GM13977 (cell line): ENCODE measurements around the gene ACBD6.

Experiments used
- DNase-seq: peaks from one replicate; pipeline ENCODE4 v3.0.0; 2012; ENCODE audit warnings: low spot score
- in situ Hi-C: fragments of 300-500 bp; cut with MboI; formaldehyde crosslinking; loops from one replicate; pipeline ENCODE4 v1.12.0; 2022; ENCODE audit warnings: low sequenced_read_pairs, low pct_unique_long_range_greater_than_20kb, mixed read lengths, inconsistent platforms; ENCODE audit not compliant: unreplicated experiment
- TF ChIP-seq, protein P1 (sequence below): IDR thresholded peaks from 2 replicates; pipeline ENCODE4 v1.5.1; 2012; ENCODE audit warnings: mild to moderate bottlenecking, control low read depth; ENCODE audit not compliant: insufficient read depth; ENCODE audit errors: extremely low read depth, missing control alignments

ACBD6 gene

DNA sequence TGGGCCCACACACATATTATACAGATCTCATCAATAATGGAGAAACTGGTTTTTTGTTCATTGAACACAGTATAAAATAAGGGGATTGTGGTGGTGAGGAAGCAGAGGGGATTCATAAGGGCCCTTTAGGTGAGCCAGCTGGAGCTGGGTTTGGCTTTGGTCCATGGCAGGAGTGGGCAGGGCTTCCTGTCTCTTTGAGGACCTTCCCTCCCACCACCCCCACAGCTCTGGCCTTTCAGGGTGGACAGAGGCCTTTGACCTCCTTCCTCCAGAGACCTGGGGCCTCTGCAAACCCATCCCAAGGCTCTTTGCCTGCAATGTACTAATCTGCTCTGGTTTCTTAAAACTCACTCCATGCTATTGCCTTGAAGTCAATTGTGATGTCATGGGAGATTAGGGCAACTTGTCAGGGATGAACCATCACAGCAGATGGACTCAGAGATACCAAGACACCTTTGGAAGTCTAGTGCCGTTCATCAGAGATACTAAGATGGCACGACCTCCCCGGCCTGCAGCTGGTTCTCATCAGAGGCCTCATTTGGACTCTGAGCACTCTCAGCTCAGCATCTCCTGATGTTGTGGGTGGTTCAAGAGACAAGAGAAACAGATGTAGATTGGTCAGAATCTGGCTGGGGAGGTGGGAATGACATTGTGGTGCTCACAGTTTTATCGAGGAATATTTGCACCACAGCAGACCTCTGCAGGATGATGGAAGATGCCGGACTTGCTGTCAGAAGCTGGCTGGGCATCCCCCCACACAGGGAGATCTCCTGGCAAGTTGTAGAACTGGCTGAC lies 234.4 kb downstream of the ACBD6 start:
- in situ Hi-C loops: no loop called here
- TF ChIP-seq, protein P1, sequence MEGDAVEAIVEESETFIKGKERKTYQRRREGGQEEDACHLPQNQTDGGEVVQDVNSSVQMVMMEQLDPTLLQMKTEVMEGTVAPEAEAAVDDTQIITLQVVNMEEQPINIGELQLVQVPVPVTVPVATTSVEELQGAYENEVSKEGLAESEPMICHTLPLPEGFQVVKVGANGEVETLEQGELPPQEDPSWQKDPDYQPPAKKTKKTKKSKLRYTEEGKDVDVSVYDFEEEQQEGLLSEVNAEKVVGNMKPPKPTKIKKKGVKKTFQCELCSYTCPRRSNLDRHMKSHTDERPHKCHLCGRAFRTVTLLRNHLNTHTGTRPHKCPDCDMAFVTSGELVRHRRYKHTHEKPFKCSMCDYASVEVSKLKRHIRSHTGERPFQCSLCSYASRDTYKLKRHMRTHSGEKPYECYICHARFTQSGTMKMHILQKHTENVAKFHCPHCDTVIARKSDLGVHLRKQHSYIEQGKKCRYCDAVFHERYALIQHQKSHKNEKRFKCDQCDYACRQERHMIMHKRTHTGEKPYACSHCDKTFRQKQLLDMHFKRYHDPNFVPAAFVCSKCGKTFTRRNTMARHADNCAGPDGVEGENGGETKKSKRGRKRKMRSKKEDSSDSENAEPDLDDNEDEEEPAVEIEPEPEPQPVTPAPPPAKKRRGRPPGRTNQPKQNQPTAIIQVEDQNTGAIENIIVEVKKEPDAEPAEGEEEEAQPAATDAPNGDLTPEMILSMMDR: no peak
- no peak for DNase-seq

DNA sequence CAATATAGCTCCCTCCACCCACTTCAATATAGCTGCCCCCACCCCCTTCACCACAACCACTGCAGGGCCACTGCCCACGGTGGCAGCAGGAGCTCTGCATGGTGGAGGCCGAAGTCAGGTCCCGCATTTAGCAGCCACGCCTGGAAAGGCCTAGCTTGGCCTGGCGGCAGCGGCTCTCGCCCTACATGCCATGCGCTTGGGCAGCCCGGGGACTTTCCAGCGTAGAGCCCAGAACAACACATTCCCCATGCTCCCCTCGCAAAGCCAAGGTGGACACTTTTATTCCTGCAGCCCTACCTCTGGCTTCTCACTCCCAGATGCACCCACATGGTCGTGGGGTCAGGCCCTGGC lies 235.2 kb downstream of the ACBD6 start:
- DNase-seq: no peak
- TF ChIP-seq, protein P1: no peak
- in situ Hi-C loops: no loop called here

DNA sequence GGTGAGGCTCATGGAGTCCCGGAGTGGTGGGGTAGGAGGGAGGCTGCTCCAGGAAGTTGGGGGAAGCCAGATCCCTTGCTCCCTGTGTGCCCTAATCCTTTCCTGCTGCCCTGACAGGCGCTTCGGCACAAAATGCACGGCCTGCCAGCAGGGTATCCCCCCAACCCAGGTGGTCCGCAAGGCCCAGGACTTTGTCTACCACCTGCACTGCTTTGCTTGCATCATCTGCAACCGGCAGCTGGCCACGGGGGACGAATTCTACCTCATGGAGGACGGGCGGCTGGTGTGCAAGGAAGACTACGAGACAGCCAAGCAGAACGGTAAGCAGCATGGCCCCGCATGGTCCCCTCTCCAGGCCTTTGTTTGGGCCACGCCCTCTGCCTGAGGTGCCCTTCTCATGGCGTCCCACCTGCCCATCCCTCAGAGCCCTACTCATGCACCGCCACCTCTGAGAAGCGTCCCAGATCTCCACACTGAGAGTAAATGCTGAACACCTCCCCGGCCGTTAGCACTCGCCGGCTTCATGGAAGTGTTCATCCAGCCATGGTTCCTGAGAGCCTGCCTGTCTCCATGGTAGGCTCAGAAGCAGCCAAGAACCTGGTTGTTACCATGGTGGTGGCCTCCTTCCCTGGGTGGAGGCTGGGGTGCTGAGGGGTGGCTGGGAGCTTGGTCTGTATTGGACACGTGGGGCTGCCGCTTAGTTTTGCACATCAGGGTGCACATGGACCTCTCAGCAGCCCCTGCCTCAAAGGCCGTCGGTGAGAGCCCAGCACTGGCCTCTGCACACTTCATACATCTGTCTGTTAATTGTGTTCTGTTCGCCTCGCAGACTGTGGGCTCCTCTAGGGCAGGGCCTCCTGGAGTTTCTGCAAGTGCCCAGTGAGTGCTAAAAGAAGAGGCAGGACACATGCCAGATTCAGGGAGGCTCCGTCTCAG lies 235.8 kb downstream of the ACBD6 start:
- no peak for DNase-seq
- in situ Hi-C loops: no loop called here
- TF ChIP-seq, protein P1: no peak

DNA sequence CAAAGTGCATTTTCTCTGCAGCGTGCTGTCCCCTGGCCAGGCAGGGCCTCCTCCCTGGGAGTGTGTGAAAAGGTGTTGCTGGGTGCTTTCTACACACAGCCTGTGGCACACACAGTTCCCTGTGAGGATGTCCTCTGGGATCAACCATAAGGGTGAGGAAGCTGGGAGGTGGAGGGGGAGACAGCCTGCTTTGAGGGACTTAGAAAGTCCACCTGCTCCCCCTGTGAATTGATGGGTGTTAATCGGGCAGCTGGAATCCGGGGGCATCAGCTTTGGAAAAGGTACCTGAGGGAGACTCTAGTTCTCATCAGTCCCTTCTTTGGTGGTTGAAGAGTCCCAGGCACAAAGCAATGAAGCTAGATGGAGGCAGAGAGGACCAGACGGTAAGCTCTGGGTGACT lies 236.5 kb downstream of the ACBD6 start:
- no peak for DNase-seq
- in situ Hi-C loops: no loop called here
- TF ChIP-seq, protein P1: no peak

DNA sequence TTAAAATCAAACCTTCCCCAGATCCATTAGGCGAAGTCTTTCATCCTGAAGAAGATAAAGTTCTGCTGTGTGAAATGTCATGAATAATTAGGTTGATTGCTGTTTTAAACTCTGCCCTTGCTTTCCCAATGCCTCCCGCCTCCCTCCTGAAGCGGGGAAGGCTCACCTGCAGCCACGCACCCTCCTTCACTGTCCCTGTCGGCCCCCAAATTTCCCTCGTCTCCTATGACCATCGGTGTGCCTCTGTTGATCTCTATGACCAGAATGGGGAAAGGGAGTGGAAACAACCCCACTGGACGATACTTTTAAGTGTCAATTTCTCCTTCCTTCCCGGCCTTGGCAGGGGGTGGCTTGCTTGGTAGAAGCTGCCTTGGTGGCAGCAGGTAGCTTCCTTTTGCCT lies 237.2 kb downstream of the ACBD6 start:
- DNase-seq: no peak
- in situ Hi-C loops: no loop called here
- TF ChIP-seq, protein P1: no peak

DNA sequence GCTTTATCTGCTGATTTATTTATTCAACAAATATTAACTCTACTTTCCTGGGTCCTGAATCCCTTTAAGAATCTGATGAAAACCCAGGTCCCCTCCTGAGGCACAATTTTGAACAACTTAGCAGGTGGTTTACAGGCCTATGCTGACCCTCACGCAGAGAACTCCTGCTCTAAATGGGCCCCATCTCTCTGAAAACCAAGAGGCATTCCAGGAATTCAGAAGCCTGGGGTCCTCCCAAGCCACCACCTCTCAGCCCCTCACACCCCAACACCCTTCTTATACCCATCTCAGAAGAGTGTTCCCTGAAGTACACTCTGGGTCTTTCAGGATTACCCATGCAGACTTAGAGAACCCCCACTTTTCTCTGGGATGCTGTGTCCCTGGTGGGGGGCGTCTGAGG lies 237.8 kb downstream of the ACBD6 start:
- TF ChIP-seq, protein P1: no peak
- in situ Hi-C loops: no loop called here
- no peak for DNase-seq
